Prostate gland (tissue), 2 donors: ENCODE results near the gene DNAH8. TPM values are rescaled to one million over a fixed set of nuclear protein-coding genes. Genes with fewer than 3 reads are reported as not detected.

Experiments
- DNase-seq: peaks from one replicate; pipeline ENCODE4 v3.0.0-alpha.2; 2019; ENCODE audit warnings: low spot score
- H3K27ac ChIP-seq, 2 donors: fragments of 200-600 bp; sonication (generic); 2 replicates each; pipeline ENCODE4 v1.5.1; 2017 to 2019
- H3K27me3 ChIP-seq: fragments of 200-600 bp; sonication (generic); replicated peaks from 2 replicates; pipeline ENCODE4 v1.5.1; 2019; ENCODE audit not compliant: insufficient read depth
- H3K36me3 ChIP-seq, 2 donors: fragments of 200-600 bp; sonication (generic); 1 replicate in 1 of 2; 2 replicates in 1 of 2; pipeline versions ENCODE4 v1.5.1 to v1.8.1; 2017 to 2019
- H3K4me1 ChIP-seq: fragments of 200-600 bp; sonication (generic); replicated peaks from 2 replicates; pipeline ENCODE4 v1.5.1; 2019
- H3K4me3 ChIP-seq, 2 donors: fragments of 200-600 bp; sonication (generic); 2 replicates each; pipeline ENCODE4 v1.5.1; 2017 to 2019
- H3K9me3 ChIP-seq: fragments of 200-600 bp; sonication (generic); 2 replicates; pipeline ENCODE4 v1.5.1; 2017
- POLR2A ChIP-seq: fragments of 450-650 bp; IDR thresholded peaks from one replicate; pipeline ENCODE4 v1.6.1; 2016; ENCODE audit warnings: antibody characterized with exemption, mild to moderate bottlenecking
- POLR2AphosphoS5 ChIP-seq: sonication (generic); formaldehyde crosslinking; IDR thresholded peaks from one replicate; pipeline ENCODE4 v1.6.1; 2017; ENCODE audit warnings: antibody characterized with exemption
- WGBS: methylation state at CpG from one replicate; pipeline ENCODE4 v1.1.5; 2018; 5-methylcytosine and 5-hydroxymethylcytosine counted together
- intact Hi-C: fragments of 100-400 bp; cut with DNase I; formaldehyde crosslinking; loops from one replicate; pipeline ENCODE4 v1.14.2; 2022
- small RNA-seq, 2 donors: library from RNA; depleted of rRNA; stranded (forward); fragments of <200 nt; gene quantifications; one replicate each; pipeline ENCODE3, GENCODE V24; 2016
- total RNA-seq, 2 donors: library from RNA; depleted of rRNA; stranded (reverse); fragments of >200 nt; gene quantifications; one replicate each; pipeline ENCODE4 v1.1.0, GENCODE V29; 2016
- TF ChIP-seq, protein P1 (sequence below), 4 experiments: fragments of 200-600 bp in 2 of 4; fragments of 450-650 bp in 2 of 4; sonication (generic) in 2 of 4; IDR thresholded peaks; 1 replicate in 3 of 4; 2 replicates in 1 of 4; pipeline ENCODE4 v1.5.1; 2016 to 2019; ENCODE audit warnings: antibody characterized with exemption in 4 of 4, mild to moderate bottlenecking in 2 of 4, moderate library complexity in 2 of 4

DNAH8 gene
- total RNA-seq, 2 donors from 2014 or later, result 0.36 to 3.6 TPM

DNA sequence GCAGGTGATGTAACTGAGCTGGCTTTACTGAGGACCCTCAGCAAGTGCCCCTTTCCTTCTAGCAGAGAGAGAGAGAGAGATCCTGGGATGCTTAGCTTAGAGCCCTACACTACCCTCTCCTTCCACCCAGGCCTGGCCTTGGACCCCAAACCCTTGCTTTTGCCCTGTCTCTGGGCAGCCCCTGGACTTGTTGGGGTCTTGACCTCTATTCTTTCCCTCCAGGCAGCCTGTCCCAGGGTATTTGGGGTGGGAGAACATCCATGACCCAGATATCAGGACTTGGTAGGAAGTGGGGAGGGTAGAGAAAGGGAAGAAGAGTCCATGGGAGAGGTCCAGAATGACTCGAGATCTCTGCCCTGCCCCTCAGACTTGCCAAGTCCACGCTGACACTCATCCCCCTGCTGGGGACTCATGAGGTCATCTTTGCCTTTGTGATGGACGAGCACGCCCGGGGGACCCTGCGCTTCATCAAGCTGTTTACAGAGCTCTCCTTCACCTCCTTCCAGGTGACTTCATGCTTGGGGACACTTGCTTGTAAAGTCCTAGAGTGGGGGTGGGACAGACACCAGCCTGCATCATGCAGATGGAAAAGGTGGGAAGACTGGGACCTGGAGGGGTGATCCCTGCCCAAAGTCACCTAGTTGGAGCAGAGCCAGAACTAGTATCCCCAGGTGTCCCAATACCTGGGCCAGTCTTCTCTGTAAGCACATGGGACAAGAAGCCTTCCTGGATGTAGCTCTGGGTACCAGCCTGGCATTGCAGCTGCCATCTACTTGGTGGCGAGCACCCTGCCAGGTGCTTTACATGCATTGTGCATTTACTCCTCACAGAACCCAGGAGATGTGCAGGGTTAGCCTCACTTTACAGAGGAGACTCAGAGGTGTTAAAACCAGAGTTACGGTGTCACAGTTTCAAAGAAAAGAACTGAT is 364.4 kb downstream of the DNAH8 start:
- Histone ChIP-seq H3K27me3 (no peaks in the 10 kb centered on the region), H3K4me3 (no peak overlapping the region), H3K27ac (no peak overlapping the region), H3K36me3 (no peaks in the 10 kb centered on the region), H3K9me3 (no peaks in the 10 kb centered on the region), H3K4me1 (no peaks in the 10 kb centered on the region)
- intact Hi-C loops, result loop anchor here (10.0 kb wide), 1 partner anchor 225 kb away; no protein-coding TSS in a partner anchor
- DNase-seq, result no peak
- TF ChIP-seq, protein P1, sequence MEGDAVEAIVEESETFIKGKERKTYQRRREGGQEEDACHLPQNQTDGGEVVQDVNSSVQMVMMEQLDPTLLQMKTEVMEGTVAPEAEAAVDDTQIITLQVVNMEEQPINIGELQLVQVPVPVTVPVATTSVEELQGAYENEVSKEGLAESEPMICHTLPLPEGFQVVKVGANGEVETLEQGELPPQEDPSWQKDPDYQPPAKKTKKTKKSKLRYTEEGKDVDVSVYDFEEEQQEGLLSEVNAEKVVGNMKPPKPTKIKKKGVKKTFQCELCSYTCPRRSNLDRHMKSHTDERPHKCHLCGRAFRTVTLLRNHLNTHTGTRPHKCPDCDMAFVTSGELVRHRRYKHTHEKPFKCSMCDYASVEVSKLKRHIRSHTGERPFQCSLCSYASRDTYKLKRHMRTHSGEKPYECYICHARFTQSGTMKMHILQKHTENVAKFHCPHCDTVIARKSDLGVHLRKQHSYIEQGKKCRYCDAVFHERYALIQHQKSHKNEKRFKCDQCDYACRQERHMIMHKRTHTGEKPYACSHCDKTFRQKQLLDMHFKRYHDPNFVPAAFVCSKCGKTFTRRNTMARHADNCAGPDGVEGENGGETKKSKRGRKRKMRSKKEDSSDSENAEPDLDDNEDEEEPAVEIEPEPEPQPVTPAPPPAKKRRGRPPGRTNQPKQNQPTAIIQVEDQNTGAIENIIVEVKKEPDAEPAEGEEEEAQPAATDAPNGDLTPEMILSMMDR (IDR thresholded peaks at IDR 0.05), result no peak
- TF ChIP-seq POLR2AphosphoS5, result no peak
- no peak for TF ChIP-seq POLR2A
- 86% methylated on average over 8 of the region's 8 CpGs for WGBS

Small RNA genes lying within 50 kb of the gene (small RNA-seq; reads per million reads assigned to genes)
- 0 reads per million in 2 donors for gene AL034345.1
- 0 reads per million in 2 donors for gene RF00393

Other genes starting within 250 kb of the DNAH8 start
- 10 to 100 TPM; 11.2 to 17.4 TPM for gene BTBD9, start 75.4 kb upstream of the DNAH8 start, total RNA-seq
- 100 to 1,000 TPM in 1 of 2 donors, 10 to 100 TPM in 1; 93.7 to 176 TPM for gene GLO1, start 12.2 kb upstream of the DNAH8 start, total RNA-seq